GM21390 (cell line): ENCODE results near the gene C4orf36.
"Not testable (repeated sequence)": the region's sequence is repeated elsewhere in the genome, so short reads cannot be mapped to it uniquely, and the experiment has no call there.

ENCODE experiments used
- ATAC-seq: cut with Tn5 transposase; IDR thresholded peaks from one replicate; pipeline ENCODE4 v1.9.1; 2021; ENCODE audit not compliant: unreplicated experiment

C4orf36 gene

DNA sequence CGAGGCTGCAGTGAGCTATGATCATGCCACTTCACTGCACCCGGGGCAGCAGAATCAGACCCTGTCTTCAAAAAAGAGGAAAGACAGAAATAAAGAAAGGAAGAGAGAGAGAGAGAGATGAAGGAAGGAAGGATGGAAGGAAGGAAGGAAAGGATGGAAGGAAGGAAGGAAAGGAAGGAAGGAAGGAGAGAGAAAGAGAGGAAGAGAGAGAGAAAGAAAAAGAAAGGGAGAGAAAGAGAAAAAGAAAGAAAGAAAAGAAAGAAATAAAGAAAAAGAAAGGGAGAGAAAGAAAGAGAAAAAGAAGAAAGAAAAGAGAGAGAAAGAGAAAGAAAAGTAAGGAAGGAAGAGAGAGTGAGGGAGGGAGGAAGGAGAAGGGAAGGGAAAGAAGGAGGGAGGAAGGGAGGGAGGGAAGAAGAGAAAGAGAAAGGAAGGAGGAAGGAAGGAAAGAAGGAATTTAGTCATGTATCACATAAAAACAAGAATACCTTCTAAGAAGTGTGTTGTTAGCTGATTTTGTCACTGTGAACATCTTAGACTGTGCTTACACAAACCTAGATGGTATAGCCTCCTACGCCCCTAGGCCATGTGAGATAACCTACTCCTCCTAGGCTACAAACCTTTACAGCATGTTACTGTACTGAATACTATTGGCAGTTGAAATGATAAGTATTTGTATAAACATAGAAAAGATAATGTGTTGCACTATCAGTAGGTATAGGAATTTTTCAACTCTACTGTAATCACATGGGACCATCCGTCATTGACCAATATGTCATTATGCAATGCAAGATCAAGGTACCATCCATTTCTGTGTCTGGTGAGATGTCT lies 25.2 kb upstream of the C4orf36 start:
- no peak for ATAC-seq

DNA sequence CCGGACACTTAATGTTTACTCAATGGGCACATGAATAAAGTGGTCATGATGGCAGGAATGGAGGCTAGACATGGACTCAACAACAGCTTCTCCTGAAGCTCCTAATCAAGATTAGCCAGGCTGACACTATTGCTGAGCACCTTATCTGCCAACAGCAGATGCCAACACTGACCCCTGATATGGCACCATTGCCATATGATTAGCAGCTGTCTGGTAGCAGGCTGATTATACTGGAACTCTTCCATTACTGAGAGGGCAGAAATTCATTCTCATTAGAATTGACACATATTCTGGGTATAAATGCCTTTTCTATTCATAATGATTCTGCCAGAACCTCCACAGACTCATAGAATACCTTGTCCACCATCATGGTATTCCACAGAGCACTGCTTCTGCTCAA lies 24.2 kb upstream of the C4orf36 start:
- ATAC-seq, result no peak

DNA sequence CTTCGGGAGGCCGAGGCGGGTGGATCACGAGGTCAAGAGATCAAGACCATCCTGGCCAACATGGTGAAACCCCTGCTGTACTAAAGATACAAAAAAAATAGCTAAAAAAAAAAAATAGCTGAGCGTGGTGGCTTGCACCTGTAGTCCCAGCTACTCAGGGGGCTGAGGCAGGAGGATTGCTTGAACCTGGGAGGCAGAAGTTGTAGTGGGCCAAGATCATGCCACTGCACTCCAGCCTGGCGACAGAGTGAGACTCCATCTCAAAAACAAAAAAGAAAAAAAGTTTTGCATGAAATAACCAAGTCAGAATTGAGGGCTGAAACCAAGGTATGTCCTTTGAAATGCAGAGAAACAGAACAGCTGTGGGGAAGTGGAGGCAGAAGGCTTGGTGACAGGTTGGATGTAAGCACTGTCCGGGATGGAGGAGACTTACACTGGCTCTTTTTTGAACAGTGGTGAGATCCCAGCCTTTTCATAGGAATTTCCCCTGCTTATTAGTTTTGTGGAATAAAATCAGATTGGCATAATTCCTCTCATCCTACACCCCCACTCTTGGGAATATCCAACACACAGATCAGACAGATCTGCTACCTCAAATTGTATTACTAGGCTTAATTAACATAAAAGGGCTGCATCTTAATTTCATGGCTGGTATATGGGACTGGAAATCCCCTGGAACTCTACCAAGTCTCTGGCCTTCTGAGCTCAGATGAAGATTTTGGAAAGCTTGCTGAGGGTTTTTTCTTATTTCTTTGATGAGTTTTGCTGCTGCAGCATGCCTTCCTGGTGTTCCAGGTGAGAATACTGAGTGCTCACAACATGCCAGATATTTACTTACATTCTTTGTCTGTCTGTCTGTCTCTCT lies 18.8 kb upstream of the C4orf36 start:
- no peak for ATAC-seq

DNA sequence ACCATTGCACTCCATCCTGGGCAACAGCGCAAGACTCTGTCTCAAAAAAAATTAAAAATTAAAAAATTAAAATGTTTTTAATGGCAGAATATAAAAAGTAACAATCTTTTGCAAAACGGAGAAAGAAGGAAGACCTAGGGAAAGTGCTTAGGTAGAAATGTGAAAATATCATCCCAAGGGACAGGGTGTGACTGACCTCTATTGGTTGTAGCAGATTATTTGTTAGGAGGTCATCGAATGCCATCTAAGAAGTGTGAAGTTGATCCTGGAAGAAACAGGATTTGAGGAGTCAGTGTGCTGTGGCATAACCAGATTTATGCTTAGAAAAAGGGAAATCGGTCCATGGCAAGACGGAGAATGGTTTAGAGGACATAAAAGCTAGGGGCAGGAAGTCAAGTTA lies 18.1 kb upstream of the C4orf36 start:
- ATAC-seq, result no peak

DNA sequence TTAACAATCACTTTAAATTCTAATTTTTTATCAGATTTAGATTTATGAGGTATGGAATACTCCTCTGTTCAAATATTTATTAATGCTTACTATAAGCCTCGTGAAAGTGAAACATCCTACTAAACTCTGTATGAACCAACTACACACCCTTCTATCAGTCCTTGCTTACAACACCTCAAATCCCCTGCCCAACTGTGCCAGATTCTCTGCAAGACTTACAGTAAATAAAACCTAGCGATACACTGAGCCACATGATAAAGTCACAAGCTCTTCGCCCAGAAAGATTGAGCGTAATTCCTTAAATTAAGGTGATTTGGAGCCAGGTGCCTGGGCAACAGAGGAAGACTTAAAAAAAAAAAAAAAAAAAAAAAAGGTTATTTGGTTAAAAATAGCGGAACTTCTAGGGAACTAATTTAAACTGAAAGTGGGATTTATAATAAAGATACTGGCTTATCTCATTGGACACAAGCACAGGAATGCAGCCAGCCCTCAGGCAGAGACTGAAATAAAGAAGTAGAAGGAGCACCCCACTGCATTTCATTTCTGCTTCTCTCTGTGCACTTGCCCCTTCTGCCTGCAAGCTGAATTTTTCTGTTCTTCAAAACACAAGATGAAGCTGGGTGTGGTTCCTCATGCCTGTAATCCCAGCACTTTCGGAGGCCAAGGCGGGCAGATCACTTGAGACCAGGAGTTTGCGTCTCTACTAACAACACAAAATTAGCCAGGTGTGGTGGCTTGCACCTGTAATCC lies 17.5 kb upstream of the C4orf36 start:
- no peak for ATAC-seq

DNA sequence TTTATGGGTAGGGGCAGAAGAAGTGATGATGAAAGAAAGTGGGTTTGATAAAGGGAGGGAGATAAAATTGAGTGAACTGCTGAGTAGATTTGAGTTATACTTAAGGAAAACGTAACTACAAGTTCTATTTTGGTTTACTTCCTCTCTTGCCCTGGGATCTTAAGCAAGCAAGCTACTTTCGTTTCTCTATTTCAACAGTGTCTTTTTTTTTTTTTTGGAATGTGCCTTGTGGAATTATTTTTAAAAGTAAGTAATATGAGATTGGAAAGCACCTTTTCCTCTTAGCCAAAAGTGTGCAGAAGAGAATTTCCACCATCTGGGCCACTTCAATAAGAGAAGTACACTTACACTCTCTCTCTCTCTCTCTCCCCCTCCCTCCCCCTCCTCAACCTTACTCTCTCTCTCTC lies 16.0 kb upstream of the C4orf36 start:
- no peak for ATAC-seq

DNA sequence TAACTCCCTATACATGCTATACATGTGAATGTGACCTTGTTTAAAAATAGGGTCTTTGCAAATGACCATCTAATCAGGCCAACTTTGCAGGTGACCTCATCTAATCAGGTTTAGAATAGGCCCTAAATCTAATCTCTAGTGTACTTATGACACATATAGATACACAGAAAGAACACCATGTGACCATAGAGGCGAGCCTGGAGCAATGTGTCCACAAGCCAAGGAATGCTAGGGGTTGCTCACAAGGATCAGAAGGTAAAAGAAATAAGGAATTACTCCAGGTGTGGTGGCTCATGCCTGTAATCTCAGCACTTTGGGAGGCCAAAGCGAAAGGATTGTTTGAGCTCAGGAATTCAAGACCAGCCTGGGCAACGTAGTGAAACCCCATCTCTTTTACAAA lies 9.6 kb upstream of the C4orf36 start:
- ATAC-seq, result no peak

DNA sequence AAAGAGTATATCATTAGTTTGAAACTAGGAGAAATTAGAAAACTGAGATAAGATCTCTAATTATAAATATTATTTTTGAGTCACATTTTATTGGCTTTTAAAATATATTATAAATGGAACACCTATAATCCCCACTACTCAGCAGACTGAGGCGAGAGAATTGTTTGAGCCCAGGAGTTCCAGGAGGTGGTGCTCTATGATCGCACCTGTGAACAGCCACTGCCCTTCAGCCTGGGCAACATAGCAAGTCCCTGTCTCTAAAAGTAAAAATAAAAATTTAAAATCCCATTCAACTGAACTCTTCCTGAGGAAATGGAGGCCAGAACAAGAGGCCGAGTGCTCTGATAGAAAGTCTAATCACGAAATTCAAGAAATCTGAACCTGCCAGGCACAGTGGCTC lies 6.3 kb upstream of the C4orf36 start:
- ATAC-seq, result no peak

DNA sequence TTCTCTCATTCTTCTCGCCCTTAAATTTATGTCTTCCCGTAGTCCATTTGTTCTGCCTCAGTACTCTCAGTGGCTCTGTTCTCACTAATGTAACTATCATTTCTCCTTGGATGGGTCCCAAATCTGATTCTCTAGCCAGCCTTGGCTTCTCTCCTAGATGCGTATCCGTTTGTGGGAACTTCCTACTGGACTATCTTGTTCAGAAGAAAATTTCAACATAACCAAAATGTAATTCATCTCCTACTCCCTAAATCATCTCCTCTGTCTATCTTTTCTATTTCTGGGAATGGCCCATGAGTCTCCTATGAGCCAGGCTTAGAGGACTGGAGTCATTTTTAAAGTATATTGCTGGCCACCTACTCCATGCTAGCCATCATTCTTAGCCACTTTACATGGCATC lies 4.4 kb upstream of the C4orf36 start:
- ATAC-seq, result no peak

DNA sequence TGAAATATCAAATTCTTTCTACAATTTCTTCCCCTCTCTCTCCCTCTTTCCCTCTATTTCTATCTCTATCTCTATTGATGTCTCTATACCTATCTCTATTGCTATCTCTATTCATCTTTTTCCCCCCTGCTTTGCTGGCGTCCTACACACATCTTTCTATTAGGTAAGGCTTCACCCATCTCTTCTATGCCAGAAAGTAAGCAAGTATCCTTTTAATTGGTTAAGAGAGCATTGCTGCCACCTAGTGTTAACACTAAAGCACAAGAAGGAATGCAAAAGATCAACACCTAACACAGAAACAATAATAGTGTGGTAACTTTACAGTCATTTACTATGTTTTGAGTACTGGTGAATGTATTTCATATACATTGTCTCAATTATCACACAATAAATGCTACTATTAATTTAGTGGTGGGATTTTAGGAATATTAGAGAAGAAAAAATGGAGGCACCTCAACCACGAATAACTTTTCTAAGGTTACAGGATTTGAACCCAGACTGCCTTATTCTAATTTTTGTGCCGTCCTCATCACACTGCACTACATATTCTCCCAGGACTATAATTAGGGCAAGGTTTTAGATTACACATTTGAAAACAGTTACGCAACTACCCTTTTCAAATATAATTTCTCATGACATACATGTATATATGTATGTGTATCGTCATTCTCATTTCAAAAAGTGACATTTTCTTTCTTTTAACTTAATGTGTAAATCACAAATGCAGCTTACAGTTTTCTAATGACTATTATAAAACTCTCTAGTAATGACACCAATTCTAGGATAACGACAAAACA lies 3.7 kb upstream of the C4orf36 start:
- peak; percentile 52 for ATAC-seq

DNA sequence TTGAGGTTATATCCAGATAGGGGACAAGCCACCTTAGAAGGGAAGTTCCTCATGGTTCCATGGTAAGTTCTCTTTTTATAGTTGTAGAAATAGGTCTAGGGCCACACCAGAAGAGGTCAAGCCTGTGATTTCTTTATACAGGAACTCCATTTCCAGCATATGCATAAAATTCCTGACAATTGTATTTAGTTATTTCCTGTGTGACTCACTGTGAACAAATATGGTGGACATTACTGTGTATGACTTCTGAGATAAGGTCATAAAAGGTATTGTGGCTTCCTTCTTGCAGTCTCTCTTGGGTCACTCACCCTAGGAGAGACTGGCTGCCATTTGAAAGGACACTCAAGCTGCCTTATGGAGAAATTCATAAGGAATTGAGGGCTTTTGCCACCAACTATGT lies 2.2 kb upstream of the C4orf36 start:
- ATAC-seq, result no peak

DNA sequence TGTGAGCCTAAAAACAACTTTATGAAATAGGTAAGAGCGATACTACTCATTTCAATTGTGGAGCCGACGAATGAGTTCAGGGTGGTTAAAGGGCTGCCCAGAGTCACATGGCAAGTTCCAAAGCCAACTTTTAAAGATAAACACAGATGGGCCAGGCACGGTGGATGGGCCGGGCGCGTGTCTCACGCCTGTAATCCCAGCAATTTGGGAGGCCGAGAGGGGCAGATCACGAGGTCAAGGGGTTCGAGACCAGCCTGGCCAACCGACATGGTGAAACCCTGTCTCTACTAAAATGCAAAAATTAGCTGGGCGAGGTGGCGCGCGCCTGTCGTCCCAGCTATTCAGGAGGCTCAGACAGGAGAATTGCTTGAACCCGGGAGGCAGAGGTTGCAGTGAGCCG lies 914 bp upstream of the C4orf36 start:
- ATAC-seq, result no peak

DNA sequence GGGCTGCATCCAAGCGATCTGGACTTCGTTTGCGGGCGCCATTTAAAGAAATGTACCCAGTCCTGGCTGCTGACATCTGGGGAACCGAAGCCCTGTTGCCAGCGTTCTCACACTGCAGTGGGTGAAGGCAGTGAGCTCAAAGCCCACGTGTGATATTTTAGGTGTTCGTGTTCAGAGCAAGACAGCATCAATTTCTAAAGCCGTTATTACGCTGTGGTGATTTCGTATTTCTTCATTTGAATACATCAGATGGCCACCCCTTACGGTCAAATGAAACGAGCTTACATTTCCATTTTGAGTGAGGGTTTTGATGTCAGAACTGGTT lies 376 bp upstream of the C4orf36 start:
- ATAC-seq, result no peak

DNA sequence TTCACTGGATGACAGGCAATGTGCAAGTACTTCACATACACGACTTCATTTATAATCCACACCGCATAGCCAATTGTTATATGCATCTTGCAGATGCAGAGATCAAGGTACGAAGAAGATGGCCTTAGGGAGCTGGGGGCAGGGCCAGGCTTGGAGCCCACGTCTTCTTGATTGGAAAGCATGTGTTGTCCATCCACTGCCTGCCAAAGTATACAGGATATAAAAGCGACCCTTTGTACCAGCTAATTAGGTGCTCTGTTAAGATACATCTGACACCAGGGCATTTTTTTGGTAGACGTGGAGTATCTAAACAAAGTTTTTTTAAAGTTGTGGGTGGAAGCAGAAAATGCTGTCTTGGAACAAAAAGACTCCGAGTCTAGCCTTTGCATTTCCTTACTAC lies 1.4 kb downstream of the C4orf36 start:
- ATAC-seq, result no peak

DNA sequence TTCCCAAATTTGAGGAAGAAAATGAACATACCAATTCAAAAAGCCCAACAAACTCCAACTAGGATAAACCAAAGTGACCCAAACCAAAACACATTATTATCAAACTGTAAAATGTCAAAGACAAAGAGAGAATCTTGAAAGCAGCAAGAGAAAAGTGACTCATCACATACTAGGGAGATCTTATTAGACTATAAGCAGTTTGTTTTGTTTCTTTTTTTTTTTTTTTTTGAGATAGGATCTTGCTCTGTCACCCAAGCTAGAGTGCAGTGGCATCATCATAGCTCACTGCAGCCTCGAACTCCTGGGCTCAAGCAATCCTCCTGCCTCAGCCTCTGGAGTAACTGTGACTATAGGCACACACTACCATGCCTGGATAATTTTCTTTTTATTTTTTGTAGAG lies 12.6 kb downstream of the C4orf36 start:
- ATAC-seq, result no peak

DNA sequence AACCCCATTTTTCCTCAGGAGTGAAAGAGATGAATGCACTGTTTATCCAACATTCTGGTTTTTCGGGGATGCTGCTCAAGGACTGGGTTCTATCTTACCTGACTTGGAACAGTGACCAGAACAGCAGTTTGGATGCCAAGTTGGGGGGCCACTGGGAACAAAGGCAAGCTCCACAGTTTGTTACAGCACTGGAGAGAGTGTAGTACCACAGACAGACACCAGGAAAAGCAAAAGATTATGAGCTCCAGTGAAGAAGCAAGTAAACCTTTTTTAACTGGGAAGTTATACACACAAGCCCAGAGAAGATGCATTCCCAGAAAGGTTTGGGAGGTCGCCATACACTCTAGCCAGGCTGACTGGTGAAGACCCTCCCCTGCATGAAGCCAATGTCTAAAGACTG lies 13.6 kb downstream of the C4orf36 start:
- ATAC-seq, result no peak

DNA sequence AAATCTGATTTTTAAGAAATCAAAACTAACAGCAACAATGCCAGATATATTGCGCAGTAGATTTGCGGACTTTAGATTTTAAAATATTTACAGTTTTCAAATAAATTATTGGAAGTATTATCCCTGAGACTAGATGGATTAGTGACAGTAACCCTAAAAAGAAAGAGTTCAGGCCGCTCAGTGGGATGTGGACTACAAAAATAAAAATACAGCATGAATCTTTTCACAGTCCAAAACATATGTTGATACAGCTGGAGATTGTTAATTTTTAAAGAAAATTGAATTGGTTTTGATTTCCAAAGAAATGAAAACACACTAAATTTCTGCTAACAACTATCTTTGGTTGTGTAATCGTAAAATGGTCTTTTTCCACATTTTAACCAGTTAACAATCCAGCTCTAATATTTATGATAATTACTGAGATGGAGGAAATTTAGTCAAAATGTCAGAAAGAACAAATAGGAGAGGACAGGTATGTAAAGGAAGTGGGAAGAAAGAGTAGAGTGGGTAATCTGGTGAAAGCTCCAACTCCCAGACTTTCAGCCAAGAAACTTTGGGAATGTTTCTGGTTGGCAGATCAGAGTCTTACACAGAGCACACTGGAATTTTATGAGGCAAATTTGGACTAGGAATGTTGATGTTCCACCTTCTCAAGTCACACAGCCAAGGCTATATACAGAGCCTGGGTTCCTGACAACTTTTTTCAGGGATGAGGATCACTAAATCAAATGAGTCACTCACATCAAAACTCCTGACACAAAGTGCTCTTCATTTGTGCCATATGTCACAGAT lies 15.1 kb downstream of the C4orf36 start:
- ATAC-seq, result no peak

DNA sequence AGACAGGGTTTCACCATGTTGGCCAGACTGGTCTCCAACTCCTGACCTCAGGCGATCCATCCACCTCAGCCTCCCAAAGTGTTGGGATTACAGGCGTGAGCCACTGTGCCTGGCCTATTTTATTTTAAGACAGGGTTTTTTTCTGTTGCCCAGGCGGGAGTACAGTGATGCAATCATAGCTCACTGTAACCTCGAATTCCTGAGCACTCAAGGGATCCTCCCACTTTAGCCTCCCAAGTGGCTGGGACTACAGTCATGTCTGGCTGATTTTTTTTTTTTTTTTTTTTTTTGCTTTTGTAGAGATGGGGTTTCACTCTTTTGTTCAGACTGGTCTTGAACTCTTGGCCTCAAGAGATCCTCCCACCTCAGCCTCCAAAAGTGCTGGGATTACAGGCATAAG lies 16.8 kb downstream of the C4orf36 start:
- not testable (repeated sequence) for ATAC-seq

DNA sequence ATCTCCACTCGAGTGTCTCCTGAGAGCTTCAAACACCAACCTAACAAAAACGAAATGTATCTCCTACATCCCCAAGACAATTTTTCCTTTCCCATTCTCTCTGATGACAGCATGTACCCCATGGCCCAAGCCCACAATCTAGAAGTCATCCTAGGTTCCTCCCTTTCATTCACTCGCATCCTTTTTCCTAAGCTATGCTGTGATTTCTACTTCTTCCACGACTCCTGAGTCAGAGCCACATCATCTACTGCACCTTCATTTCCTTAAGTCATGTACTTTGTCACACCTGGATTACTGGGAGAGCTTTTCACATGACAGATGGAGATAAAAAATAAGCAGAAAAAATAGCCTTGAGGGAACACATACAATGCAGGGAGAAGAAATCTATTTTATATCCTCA lies 20.1 kb downstream of the C4orf36 start:
- ATAC-seq, result no peak

DNA sequence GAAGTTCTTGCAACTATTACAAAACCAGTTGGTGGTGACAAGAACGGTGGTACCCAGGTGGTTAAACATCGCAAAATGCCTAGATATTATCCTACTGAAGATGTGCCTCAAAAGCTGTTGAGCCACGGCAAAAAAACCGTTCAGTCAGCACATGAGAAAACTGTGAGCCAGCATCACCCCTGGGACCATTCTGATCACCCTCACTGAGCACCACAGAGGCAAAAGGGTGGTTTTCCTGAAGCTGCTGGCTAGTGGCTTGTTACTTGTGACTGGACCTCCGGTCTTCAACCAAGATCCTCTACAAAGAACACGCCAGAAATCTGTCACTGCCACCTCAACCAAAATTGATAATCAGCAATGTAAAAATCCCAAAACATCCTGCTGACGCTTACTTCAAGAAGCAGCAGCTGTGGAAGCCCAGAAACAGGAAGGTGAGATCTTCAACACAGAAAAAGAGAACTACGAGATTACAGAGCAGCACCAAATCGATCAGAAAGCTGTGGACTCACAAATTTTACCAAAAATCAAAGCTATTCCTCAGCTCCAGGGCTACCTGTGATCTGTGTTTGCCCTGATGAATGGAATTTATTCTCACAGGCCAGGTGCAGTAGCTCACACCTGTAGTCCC lies 21.7 kb downstream of the C4orf36 start:
- no peak for ATAC-seq
